ENCODE measurements around the gene KRT86.
"Not testable (repeated sequence)": the region's sequence is repeated elsewhere in the genome, so short reads cannot be mapped to it uniquely, and the experiment has no call there.

The KRT86 gene

DNA sequence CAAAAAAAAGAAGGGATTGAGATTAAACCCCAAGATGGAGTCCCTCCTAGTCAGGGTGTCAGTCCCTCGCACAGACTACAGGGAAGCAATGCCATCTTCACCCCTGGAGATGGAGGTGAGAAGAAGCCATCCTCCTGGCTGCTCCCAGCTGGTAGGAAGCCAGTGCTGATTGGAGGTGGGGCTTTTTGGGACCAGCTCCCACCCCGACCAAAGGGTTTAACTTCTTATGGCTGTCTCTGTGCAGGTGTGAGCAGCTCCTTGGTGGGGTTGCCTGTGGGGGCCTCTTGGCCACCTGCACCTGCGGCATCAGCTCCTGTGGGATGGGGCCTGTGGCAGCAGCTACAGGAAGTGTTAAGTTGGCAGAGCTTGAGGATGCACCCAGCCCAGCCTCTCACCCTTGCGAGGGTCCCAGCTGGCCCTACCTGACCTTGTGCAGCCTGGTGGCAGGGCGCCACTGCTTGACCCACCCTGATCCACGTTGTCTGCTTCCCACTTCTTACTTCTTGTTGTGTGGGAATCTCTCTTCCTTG lies 3.8 kb upstream of the KRT86 start:
- no peak for DNase-seq

DNA sequence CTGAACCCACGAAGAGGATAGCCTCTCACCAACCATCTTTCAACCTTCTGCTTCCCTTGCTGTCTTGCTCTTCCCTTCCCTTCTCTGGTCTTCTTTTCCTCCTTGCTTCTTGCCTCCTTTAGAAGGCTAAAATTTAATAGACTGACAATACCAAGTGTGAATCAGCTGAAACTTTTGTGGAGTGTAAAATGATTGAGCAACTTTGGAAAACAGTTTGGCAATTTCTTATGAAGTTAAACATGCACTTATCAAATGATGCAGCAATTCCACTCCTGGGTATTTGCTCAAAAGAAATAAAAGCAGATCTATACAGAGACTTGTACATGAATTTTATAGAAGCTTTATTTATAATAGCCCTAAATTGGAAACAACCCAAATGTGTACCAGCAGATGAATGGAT lies 3.3 kb upstream of the KRT86 start:
- no peak for DNase-seq

DNA sequence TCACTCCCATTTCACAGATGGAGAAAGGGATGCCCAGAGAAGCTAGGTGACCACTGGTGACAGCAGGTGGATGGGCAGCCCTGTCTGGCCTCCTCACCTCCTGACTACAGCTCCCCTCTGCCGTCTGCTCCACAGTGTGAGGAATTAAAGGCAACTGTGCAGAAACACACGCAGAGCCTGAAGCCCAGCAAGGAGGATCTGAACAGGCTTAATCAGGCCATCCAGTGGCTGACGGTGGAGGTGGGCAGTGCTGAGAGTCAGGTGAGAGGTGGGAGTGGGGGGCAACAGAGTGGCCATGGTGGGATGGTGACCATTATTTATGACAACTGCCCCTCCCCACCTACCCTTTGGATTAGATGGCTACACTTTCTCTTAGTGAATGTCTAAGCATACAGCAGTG lies 1.2 kb downstream of the KRT86 start:
- DNase-seq = no peak

GRCh38 chr12:52277486-52278245 lies 3.2 kb downstream of the KRT86 start:
- no peak for DNase-seq

GRCh38 chr12:52278575-52279421 lies 4.4 kb downstream of the KRT86 start:
- DNase-seq = peak; percentile 68

DNA sequence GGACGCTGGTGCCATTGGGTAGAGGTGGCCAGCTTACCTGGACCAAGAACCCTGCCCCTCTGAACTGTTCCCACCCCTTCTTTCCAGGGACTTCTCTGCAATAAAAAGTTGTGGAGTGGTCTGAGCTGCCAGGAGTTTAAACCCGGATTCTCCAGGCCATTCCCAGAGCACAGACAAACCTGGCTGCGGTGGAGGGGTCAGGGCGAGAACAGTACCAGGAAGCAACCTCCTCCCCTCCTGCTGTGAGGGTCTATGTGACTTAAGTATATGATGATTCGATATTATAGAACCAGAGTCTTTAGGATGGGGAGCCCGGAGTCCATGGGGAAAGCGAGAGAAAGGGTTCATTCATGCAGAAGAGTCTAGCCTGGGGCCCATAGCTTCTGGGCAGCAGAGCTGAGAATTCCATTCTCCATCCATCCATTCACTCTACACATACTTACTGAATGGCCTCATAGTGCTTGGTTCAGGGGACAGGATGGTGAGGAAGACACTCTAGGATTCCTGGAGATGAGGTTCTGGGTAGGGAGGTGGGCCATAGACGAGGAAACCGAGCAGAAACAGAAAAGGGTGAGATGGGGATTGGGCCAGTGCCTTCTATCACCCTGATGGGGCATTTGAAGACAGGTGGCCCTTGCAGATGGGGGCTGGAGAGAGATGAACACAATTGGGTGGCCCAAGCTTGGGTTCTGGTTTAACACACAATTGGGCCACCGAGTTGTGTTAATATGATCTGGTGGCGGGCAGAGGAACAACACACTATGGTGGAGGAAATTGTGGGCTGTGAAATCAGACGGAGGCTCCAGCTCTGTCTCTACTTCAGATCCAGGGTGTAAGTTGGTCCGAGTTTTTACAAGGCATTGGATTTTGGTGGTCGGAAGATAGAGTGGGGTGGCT lies 5.2 kb downstream of the KRT86 start:
- no peak for DNase-seq

- DNase-seq = no peak
These were observed 5.9 kb downstream of the KRT86 start for GRCh38 chr12:52280319-52280795.

DNA sequence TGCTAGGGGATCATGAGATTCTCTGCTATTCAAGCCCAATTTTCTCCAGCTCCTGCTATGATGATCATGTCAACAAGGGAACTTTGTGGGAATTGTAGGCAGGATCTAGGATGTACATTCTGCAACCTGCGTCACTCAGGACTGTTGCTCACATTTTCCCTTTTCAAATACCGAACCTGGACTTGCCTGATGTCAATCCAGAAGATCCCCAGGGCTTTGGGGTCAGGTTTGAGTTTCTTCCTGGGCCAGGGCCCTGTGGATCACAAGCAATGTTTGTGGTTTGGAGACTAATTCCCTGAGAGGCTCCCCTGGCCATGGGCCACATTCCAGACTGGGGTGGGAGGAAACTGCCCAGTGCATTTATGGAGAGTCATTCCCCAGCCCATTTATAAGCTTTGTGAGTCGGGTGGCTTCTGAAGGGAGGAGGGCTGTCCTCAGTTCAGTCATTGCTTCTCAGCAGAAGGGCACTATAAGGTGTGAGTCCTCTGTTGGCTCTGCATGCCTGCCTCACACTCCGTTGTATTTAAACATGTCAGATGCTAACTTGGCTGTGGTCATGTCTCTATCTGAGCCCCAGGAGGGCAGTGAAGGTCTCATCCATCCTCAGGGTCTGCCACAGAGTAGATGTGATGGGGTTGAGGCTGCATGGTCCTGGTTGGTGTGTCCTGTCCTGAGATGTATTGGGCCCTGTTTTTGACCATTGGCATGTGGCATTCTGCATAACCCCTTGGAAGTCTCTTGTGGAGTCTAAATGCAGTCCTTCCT lies 6.5 kb downstream of the KRT86 start:
- DNase-seq = no peak

- DNase-seq = no peak
These were observed 10.2 kb downstream of the KRT86 start for GRCh38 chr12:52284562-52285171.

DNA sequence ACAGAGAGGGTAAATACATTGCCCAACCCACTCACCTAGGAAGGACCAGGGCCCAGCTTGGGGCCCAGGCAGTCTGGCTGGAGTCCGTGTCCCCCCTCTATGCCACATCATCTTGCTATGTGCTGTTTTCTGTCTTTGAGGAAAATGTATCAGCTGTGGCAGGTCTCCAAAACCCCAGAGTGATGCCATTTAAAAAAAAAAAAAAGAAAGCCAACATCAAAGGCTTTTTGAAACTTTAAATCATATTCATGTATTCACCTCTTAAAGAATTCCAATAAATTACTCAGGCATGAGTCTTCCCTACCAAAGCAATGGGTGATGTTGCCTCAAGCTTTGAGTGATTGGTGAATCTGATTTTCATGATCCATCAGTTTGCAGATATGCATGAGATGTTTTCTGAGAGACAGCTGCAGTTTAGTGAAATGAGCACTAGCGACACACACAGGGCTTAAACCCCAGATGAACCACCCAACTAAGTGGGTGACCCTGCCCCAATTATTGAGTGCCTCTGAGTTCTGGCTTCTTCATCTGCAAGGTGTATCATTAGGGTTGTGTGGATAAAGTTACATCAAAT lies 10.8 kb downstream of the KRT86 start:
- DNase-seq = no peak

DNA sequence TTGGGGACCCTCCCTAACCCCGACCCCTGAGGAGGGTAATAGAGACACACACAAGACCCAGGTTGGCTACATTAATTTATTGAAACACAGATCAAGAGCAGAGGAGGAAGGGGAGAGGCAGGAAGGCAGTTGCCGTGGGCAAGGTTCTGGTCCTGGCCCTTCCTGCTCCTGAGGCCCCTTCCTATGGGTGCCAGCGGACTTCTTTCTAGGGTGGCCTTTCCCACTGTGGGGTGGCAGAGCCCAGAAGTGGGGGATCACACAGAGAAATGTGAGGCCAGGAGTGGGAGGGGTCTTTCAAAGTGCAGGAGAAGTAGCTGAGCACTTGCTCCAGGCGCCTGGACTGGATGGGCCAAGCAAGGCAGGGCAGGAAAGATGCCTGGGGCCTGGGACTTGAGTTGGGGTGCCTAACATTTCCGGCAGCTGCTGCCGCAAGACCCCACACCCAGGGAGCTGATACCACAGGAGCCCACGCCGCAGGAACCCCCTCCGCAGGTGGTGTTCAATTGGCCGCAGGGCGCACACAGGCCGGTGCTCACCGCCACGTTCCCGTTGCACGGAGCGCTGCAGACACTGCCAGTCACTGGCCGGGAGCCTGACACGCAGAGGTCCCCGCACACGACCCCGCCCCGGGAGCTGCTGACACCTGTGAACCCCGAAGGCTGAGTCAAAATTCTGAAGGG lies 11.5 kb downstream of the KRT86 start:
- no peak for DNase-seq

DNA sequence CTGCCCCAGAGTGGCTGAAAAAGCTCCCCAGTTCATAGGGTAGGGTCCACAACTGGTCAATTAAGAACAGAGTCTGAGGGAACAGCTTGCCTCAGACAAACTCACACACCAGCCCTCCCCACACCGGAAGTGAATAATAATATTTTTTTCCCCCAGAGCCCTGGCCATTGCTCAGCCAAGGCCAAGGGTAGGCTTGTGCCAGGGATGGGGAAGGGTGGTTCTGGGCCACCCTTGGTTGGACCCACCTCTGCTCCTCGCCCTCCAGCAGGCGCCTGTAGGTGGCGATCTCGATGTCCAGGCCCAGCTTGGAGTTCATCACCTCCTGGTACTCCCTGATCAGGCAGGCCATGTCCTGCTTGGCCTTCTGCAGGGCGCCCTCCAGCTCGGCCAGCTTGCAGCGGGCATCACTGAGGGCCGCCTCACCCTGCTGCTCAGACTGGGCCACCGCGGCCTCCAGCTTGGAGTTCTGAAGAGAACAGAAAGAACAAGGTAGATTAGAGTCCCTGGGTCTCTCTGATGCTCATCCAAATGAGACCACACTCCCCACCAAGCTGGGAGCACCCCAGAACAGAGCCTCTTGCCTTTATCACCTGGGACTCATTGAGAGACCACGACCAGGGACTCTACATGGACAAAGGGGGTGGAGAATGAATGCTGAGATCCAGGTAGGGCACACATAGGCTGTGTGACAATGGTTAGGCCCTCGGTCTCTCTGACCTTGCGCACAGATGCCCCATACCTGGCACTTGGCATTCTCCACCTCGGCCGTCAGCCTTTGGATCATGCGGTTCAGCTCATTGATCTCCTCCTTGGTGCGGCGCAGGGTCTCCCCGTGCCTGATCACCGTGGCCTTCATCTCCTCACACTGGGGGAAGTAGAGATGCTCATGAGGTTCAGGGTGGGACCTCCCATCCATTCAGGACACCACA lies 12.7 kb downstream of the KRT86 start:
- DNase-seq = not testable (repeated sequence)

DNA sequence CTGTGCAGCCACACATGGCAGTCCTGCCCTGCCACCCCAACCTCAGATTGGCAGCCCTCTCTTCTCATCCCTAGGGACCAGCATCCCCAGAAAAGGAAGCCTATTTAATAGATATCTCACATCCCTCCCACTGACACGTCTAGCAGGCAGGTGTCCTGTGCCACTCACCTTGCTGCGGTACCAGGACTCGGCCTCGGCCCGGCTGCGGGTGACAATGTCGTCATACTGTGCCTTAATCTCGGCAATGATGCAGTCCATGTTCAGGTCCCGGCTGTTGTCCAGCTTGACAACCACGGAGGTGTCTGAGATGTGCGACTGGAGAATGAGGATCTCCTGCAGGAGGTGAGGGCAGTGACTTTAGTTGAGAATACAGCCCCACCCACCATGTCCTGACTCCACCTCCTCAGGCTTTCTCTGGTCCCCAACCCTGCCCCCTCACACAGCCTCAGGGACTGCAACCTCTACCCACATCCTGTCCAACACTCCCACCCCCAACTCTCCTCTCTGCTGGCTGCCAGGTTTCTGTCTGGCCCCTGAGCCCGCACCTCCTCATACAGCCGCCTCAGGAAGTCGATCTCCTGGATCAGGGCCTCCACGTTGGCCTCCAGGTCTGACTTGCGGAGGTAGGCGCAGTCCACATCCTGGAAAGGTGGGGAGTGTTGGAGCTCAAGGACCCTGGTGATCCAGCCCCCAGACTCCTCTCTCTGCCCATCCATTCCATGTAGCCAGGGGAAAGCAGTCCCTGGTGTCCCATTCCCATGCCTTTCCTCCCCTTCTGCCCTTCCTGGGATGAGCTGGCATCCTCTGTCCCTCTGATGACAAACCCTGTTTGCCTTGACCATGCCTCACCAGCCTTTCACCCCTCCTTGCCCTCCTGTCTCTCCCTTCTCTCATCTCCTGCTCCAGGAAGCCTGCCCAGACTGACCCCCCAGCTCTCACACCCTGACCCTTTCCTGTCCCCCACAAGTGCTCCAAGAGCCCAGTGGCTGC lies 13.7 kb downstream of the KRT86 start:
- not testable (repeated sequence) for DNase-seq

- DNase-seq = not testable (repeated sequence)
These were observed 16.2 kb downstream of the KRT86 start for GRCh38 chr12:52290483-52291134.

- DNase-seq = no peak
These were observed 17.0 kb downstream of the KRT86 start, which contains the start of gene KRT81 for GRCh38 chr12:52291267-52291935. TSS of gene KRT81 (minus strand) at chr12:52291534. CDS start at chr12:52291465, 69 bp downstream.

- no peak for DNase-seq
These were observed 19.5 kb downstream of the KRT86 start for GRCh38 chr12:52293926-52294325.

DNA sequence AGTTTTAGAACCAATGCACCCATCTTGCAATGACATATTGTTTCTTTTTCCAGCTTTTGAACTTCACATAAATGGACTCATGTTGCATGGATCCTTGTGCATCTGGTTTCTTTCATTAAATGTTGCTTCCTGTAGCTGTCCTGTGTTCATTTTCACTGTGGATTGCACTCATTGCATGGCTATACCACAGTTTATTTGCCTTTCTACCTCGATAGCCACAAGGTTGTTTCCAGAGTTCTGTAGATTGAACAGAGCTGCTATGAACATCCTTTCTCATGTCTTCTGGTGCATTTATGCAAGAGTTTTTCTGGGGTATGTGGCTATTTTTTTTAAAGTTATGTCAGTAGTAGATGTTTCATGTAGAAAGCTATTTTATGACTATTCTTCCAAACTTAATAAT lies 20.4 kb downstream of the KRT86 start:
- DNase-seq = no peak
